HepG2 (cell line): ENCODE measurements around the gene WNT3. TPM values are rescaled to one million over a fixed set of nuclear protein-coding genes. Genes with fewer than 3 reads are reported as not detected.

ENCODE experiments used
- ATF5 ChIP-seq: sonication (generic); formaldehyde crosslinking; IDR thresholded peaks from 2 replicates; pipeline ENCODE4 v1.4.0; 2020; ENCODE audit warnings: mild to moderate bottlenecking, low read depth, missing genetic modification reagents
- BHLHE40 ChIP-seq: IDR thresholded peaks from 2 replicates; pipeline ENCODE4 v1.6.1; 2011; ENCODE audit warnings: low read length, improper control_type of control experiment
- CHD2 ChIP-seq: IDR thresholded peaks from 2 replicates; pipeline ENCODE4 v1.6.1; 2011; ENCODE audit warnings: low read depth, low read length, improper control_type of control experiment
- EP300 ChIP-seq, 3 experiments: sonication (generic) in 1 of 3; formaldehyde crosslinking in 1 of 3; IDR thresholded peaks; 2 replicates each; pipeline versions ENCODE4 v1.5.1 to v1.6.1; 2011 to 2020; ENCODE audit warnings: low read depth in 2 of 3, low read length in 2 of 3, borderline replicate concordance in 1 of 3, improper control_type of control experiment in 1 of 3, mild to moderate bottlenecking in 1 of 3, missing genetic modification reagents in 1 of 3, moderate library complexity in 1 of 3
- HDAC6 ChIP-seq: fragments of 200-600 bp; sonication (generic); IDR thresholded peaks from 2 replicates; pipeline ENCODE4 v1.7.0; 2017; ENCODE audit warnings: mild to moderate bottlenecking, antibody characterized with exemption, low read length, low read depth
- JUND ChIP-seq: sonication (generic); formaldehyde crosslinking; IDR thresholded peaks from 2 replicates; pipeline ENCODE4 v1.8.0; 2022; ENCODE audit warnings: mild to moderate bottlenecking, missing genetic modification reagents
- NCOR1 ChIP-seq: fragments of 200-600 bp; sonication (generic); IDR thresholded peaks from 2 replicates; pipeline ENCODE4 v1.7.0; 2017; ENCODE audit warnings: antibody characterized with exemption, low read length, borderline replicate concordance
- NFATC3 ChIP-seq: sonication (generic); formaldehyde crosslinking; IDR thresholded peaks from 2 replicates; pipeline ENCODE4 v1.5.1; 2020; ENCODE audit warnings: mild to moderate bottlenecking, missing genetic modification reagents
- PHF5A ChIP-seq: IDR thresholded peaks from one replicate; pipeline ENCODE4 v1.6.1; 2018; ENCODE audit warnings: low read depth, missing genetic modification reagents; ENCODE audit not compliant: unreplicated experiment
- PITX1 ChIP-seq: sonication (generic); formaldehyde crosslinking; IDR thresholded peaks from 2 replicates; pipeline ENCODE4 v1.5.1; 2020; ENCODE audit warnings: mild to moderate bottlenecking, missing genetic modification reagents
- POLR2AphosphoS2 ChIP-seq: IDR thresholded peaks from 2 replicates; pipeline ENCODE4 v1.6.1; 2011; ENCODE audit warnings: low read depth, low read length, improper control_type of control experiment
- RFXANK ChIP-seq: IDR thresholded peaks from 2 replicates; pipeline ENCODE4 v1.6.1; 2016
- RNF2 ChIP-seq: fragments of 450-650 bp; conservative IDR thresholded peaks from 2 replicates; pipeline ENCODE4 v1.6.1; 2016; ENCODE audit warnings: low read depth
- SP2 ChIP-seq: sonication (generic); formaldehyde crosslinking; IDR thresholded peaks from 2 replicates; pipeline ENCODE4 v1.5.1; 2020; ENCODE audit warnings: mild to moderate bottlenecking, missing genetic modification reagents
- THAP9 ChIP-seq: sonication (generic); formaldehyde crosslinking; IDR thresholded peaks from 2 replicates; pipeline ENCODE4; 2020; ENCODE audit warnings: missing genetic modification reagents, mild to moderate bottlenecking, borderline replicate concordance
- ZNF224 ChIP-seq: sonication (generic); formaldehyde crosslinking; IDR thresholded peaks from 2 replicates; pipeline ENCODE4 v1.5.0; 2020; ENCODE audit warnings: mild to moderate bottlenecking, missing genetic modification reagents
- ZNF282 ChIP-seq: fragments of 450-650 bp; IDR thresholded peaks from 2 replicates; pipeline ENCODE4 v1.6.1; 2018; ENCODE audit not compliant: partially characterized antibody
- ZNF75D ChIP-seq: sonication (generic); formaldehyde crosslinking; IDR thresholded peaks from 2 replicates; pipeline ENCODE4 v1.8.1; 2023; ENCODE audit warnings: missing genetic modification reagents, mild to moderate bottlenecking, borderline replicate concordance
- polyA plus RNA-seq, 8 experiments: library from polyadenylated mRNA; depleted of rRNA in 3 of 8; stranded (reverse) in 7 of 8; unstranded in 1 of 8; fragments of >200 nt; fragmentation: Illumina TruSeq in 4 of 8; extraction: Trizol in 4 of 8; gene quantifications; 2 replicates each; pipeline versions ENCODE4 v1.2.1 to v1.2.3, GENCODE V29; 2011 to 2016; ENCODE audit warnings: low read depth in 4 of 8, missing spikeins in 1 of 8, mixed read lengths in 1 of 8; ENCODE audit not compliant: insufficient read depth in 1 of 8
- total RNA-seq, 5 experiments: library from RNA; depleted of rRNA; stranded (reverse); fragments of >200 nt; fragmentation: Illumina TruSeq; extraction: Trizol; gene quantifications; 2 replicates each; pipeline ENCODE4 v1.2.3, GENCODE V29; 2016; ENCODE audit warnings: low read depth in 1 of 5
- TF ChIP-seq, protein P1 (sequence below): sonication (generic); formaldehyde crosslinking; IDR thresholded peaks from 2 replicates; pipeline ENCODE4 v1.5.1; 2020; ENCODE audit warnings: mild to moderate bottlenecking, missing genetic modification reagents, borderline replicate concordance
- TF ChIP-seq, protein P2 (sequence below): sonication (generic); formaldehyde crosslinking; IDR thresholded peaks from 2 replicates; pipeline ENCODE4 v1.9.0; 2021; ENCODE audit warnings: mild to moderate bottlenecking, missing genetic modification reagents

Gene WNT3
- total and polyA plus RNA-seq, 2 of the 13 experiments (the other 11 are each of a cell fraction or from before 2014, with no cell fraction given) = 8.5 to 10.3 TPM

DNA sequence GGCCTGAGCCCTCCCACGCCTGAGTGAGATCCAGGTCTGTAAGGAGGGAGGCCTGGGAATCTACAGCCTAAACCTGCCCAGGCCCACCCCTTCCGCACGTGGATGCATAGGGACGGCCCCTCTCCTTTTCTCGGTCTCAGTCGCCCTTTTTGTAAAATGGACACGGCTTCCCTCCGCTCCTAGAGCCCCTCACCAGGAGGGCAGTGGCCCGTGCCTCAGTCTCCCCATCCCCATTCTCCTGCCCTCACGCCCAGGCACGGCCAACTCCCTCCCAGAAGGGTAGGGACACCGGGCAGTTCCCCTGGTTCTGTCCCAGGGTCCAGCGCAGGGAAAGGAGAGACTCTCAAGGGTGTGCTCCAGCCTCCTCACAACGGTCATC, 48.1 kb downstream of the WNT3 start (continued):
- TF ChIP-seq ZNF282 (no peak), SP2 (CRISPR knock-in tag) (no peak), HDAC6 (no peak), PHF5A (CRISPR knock-in tag) (peak; percentile 68), ZNF75D (CRISPR knock-in tag) (no peak), POLR2AphosphoS2 (no peak), ATF5 (CRISPR knock-in tag) (no peak), RFXANK (0 out of 2 replicates have a peak, but pooled peaks have one; percentile 43), NCOR1 (no peak), EP300 (IDR thresholded peaks at IDR 0.05; ENCODE audit: low read depth in 2 of 2, low read length in 2 of 2) (no peak), EP300 (CRISPR knock-in tag; IDR thresholded peaks at IDR 0.05; ENCODE audit: borderline replicate concordance) (no peak), NFATC3 (0 out of 2 replicates have a peak, but pooled peaks have one; percentile 67), JUND (CRISPR knock-in tag) (no peak), BHLHE40 (no peak), RNF2 (no peak), PITX1 (0 out of 2 replicates have a peak, but pooled peaks have one; percentile 17), ZNF224 (CRISPR knock-in tag) (0 out of 2 replicates have a peak, but pooled peaks have one; percentile 20), CHD2 (no peak), THAP9 (CRISPR knock-in tag) (0 out of 2 replicates have a peak, but pooled peaks have one; percentile 50)
- TF ChIP-seq, protein P1, sequence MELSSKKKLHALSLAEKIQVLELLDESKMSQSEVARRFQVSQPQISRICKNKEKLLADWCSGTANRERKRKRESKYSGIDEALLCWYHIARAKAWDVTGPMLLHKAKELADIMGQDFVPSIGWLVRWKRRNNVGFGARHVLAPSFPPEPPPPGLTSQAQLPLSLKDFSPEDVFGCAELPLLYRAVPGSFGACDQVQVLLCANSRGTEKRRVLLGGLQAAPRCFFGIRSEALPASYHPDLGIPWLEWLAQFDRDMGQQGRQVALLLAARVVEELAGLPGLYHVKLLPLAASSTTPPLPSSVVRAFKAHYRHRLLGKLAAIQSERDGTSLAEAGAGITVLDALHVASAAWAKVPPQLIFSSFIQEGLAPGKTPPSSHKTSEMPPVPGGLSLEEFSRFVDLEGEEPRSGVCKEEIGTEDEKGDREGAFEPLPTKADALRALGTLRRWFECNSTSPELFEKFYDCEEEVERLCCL = no peak
- TF ChIP-seq, protein P2, sequence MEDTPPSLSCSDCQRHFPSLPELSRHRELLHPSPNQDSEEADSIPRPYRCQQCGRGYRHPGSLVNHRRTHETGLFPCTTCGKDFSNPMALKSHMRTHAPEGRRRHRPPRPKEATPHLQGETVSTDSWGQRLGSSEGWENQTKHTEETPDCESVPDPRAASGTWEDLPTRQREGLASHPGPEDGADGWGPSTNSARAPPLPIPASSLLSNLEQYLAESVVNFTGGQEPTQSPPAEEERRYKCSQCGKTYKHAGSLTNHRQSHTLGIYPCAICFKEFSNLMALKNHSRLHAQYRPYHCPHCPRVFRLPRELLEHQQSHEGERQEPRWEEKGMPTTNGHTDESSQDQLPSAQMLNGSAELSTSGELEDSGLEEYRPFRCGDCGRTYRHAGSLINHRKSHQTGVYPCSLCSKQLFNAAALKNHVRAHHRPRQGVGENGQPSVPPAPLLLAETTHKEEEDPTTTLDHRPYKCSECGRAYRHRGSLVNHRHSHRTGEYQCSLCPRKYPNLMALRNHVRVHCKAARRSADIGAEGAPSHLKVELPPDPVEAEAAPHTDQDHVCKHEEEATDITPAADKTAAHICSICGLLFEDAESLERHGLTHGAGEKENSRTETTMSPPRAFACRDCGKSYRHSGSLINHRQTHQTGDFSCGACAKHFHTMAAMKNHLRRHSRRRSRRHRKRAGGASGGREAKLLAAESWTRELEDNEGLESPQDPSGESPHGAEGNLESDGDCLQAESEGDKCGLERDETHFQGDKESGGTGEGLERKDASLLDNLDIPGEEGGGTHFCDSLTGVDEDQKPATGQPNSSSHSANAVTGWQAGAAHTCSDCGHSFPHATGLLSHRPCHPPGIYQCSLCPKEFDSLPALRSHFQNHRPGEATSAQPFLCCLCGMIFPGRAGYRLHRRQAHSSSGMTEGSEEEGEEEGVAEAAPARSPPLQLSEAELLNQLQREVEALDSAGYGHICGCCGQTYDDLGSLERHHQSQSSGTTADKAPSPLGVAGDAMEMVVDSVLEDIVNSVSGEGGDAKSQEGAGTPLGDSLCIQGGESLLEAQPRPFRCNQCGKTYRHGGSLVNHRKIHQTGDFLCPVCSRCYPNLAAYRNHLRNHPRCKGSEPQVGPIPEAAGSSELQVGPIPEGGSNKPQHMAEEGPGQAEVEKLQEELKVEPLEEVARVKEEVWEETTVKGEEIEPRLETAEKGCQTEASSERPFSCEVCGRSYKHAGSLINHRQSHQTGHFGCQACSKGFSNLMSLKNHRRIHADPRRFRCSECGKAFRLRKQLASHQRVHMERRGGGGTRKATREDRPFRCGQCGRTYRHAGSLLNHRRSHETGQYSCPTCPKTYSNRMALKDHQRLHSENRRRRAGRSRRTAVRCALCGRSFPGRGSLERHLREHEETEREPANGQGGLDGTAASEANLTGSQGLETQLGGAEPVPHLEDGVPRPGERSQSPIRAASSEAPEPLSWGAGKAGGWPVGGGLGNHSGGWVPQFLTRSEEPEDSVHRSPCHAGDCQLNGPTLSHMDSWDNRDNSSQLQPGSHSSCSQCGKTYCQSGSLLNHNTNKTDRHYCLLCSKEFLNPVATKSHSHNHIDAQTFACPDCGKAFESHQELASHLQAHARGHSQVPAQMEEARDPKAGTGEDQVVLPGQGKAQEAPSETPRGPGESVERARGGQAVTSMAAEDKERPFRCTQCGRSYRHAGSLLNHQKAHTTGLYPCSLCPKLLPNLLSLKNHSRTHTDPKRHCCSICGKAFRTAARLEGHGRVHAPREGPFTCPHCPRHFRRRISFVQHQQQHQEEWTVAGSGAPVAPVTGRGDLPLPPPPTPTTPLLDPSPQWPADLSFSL (CRISPR knock-in tag) = no peak
